Astrocyte of the spinal cord (primary cell): ENCODE data around the gene C3orf22.

ENCODE experiments used
- DNase-seq: peaks from one replicate; pipeline ENCODE4 v3.0.0; 2011; ENCODE audit warnings: low read depth, low spot score
- H3K4me3 ChIP-seq: 2 replicates; pipeline ENCODE4 v1.5.1; 2011; ENCODE audit warnings: low read depth, mild to moderate bottlenecking, low read length, moderate library complexity
- in situ Hi-C: cut with HindIII; loops from 2 replicates; pipeline ENCODE4 v1.10.0; 2017; ENCODE audit warnings: low sequenced_read_pairs
- TF ChIP-seq, protein P1 (sequence below): IDR thresholded peaks from 2 replicates; pipeline ENCODE4 v1.5.1; 2012; ENCODE audit warnings: low read depth, mild to moderate bottlenecking, low read length, inconsistent platforms

C3orf22 gene

DNA sequence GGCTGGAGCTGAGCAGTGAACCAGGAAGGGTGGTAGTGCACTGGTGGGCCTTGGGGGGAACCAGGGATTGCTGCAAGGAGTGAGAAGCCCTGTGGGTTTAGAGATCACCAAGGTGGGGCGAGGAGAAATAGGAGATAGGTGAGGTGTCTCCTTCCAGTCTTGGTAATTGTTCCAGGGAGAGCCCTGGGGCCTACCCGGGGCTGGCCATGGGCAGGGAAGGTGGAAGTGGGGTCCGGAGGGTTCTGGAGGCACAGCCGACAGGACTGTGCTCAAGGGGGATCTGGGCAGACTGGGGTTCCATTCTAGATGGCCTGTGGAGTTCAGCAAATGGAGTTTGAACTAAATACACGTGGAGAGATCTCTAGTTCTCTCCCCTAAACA lies 30.3 kb downstream of the C3orf22 start:
- no peak for DNase-seq
- in situ Hi-C loops, result no loop called here
- TF ChIP-seq, protein P1, sequence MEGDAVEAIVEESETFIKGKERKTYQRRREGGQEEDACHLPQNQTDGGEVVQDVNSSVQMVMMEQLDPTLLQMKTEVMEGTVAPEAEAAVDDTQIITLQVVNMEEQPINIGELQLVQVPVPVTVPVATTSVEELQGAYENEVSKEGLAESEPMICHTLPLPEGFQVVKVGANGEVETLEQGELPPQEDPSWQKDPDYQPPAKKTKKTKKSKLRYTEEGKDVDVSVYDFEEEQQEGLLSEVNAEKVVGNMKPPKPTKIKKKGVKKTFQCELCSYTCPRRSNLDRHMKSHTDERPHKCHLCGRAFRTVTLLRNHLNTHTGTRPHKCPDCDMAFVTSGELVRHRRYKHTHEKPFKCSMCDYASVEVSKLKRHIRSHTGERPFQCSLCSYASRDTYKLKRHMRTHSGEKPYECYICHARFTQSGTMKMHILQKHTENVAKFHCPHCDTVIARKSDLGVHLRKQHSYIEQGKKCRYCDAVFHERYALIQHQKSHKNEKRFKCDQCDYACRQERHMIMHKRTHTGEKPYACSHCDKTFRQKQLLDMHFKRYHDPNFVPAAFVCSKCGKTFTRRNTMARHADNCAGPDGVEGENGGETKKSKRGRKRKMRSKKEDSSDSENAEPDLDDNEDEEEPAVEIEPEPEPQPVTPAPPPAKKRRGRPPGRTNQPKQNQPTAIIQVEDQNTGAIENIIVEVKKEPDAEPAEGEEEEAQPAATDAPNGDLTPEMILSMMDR, result no peak
- no peak overlapping the region for H3K4me3 ChIP-seq

- DNase-seq, result no peak
- no peak overlapping the region for H3K4me3 ChIP-seq
- TF ChIP-seq, protein P1, result no peak
- in situ Hi-C loops, result no loop called here
These were observed 31.1 kb downstream of the C3orf22 start for GRCh38 chr3:126527455-126528211.

DNA sequence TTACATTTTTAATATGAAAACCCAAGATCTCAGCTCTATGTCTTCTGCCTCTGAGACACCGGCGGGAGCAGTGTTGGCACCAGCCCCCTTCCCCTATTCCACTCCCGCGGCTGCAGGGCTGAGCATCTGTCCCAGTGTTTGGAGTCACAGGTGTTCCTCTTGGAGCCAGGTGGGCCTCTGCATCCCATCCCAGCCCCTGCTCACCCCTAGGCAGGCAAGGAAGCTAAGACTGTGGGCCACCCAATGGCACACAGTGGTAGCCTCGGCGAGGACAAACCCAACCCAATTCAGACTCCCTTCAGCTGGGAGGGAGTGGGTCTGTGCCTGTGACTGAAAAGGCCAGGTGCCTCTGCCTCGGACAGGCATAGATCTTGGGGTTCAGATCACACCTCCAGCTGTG lies 31.7 kb downstream of the C3orf22 start:
- TF ChIP-seq, protein P1, result no peak
- H3K4me3 ChIP-seq, result no peak overlapping the region
- DNase-seq, result no peak
- in situ Hi-C loops, result no loop called here

GRCh38 chr3:126526668-126527005 lies 32.1 kb downstream of the C3orf22 start:
- H3K4me3 ChIP-seq, result no peak overlapping the region
- in situ Hi-C loops, result no loop called here
- TF ChIP-seq, protein P1, result no peak
- no peak for DNase-seq

DNA sequence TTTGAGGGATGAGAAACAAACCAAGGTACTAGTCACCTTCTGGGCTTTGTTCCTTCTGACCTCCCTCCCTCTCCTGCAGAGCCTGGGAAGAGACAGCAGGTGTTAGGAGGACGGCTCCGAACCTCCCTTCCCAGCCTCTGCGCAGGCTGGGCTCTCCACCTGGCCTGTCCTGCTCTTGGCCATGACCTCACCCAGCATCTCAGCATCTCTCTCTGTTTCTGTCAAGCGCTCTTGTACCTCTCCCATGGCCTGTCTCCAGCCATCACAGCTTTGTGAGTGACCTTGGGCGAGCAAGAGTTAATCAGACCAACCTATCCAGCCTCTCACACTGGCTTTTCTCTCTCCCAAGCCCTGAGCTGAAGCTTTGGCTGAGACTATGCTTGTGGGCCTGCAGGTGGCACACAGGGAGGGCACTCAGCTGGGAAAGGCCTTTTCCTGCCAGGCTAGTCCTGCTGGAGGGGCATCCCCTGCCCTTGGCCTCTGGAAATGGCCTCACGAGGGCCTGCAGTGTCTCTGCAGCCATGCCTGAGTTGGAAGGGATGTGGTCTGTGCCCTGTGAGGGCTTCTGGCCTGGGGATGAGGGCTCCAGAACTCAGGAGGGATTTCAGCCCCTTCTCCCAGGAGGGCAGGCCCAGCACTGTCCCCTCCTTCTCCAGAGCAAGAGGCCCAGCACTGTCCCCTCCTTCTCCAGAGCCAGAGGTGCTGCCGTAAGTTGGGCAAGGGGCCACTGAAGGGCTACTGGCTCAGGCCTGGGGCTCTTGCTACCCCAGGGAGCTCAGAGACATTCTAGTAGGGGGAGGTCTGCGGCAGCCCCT lies 32.7 kb downstream of the C3orf22 start:
- no peak overlapping the region for H3K4me3 ChIP-seq
- in situ Hi-C loops, result no loop called here
- TF ChIP-seq, protein P1, result no peak
- DNase-seq, result no peak

GRCh38 chr3:126525091-126525852 lies 33.5 kb downstream of the C3orf22 start:
- TF ChIP-seq, protein P1, result no peak
- in situ Hi-C loops, result no loop called here
- DNase-seq, result no peak
- no peak overlapping the region for H3K4me3 ChIP-seq
